Fibroblast of lung (primary cell): ENCODE data around the gene CCN5. TPM values are rescaled to one million over a fixed set of nuclear protein-coding genes. Genes with fewer than 3 reads are reported as not detected.

ENCODE experiments used
- DNase-seq, 2 donors: peaks; one replicate each; pipeline versions ENCODE4 v3.0.0 to v3.0.0-alpha.2; 2010; ENCODE audit warnings: low read depth in 2 of 2
- H2AFZ ChIP-seq: 2 replicates; pipeline ENCODE4 v1.5.1; 2012; ENCODE audit warnings: low read length, control low read depth, inconsistent platforms
- H3K27ac ChIP-seq: 2 replicates; pipeline ENCODE4 v1.5.1; 2011; ENCODE audit warnings: low read length, control low read depth; ENCODE audit not compliant: insufficient read depth
- H3K27me3 ChIP-seq: 2 replicates; pipeline ENCODE4 v1.5.1; 2011; ENCODE audit warnings: mild to moderate bottlenecking, low read length; ENCODE audit not compliant: control insufficient read depth, insufficient read depth
- H3K36me3 ChIP-seq: 2 replicates; pipeline ENCODE4 v1.5.1; 2011; ENCODE audit warnings: low read length; ENCODE audit not compliant: control insufficient read depth, insufficient read depth
- H3K4me1 ChIP-seq: 2 replicates; pipeline ENCODE4 v1.5.1; 2011; ENCODE audit warnings: low read length; ENCODE audit not compliant: control insufficient read depth, insufficient read depth; ENCODE audit errors: extremely low read depth
- H3K4me2 ChIP-seq: 2 replicates; pipeline ENCODE4 v1.5.1; 2011; ENCODE audit warnings: low read length, control low read depth; ENCODE audit not compliant: insufficient read depth; ENCODE audit errors: extremely low read depth
- H3K4me3 ChIP-seq, 4 experiments: fragments of 200-600 bp in 1 of 4; sonication (generic) in 1 of 4; replicated peaks in 1 of 4; 2 replicates each; pipeline ENCODE4 v1.5.1; 2011 to 2016; ENCODE audit warnings: low read length in 4 of 4, low read depth in 3 of 4, mild to moderate bottlenecking in 3 of 4, control low read depth in 2 of 4, inconsistent platforms in 1 of 4, mixed read lengths in 1 of 4; ENCODE audit not compliant: insufficient read depth in 1 of 4; ENCODE audit errors: control extremely low read depth in 1 of 4
- H3K79me2 ChIP-seq: 2 replicates; pipeline ENCODE4 v1.5.1; 2012; ENCODE audit warnings: mild to moderate bottlenecking, low read length, inconsistent platforms; ENCODE audit not compliant: control insufficient read depth, insufficient read depth
- H3K9ac ChIP-seq: 2 replicates; pipeline ENCODE4 v1.5.1; 2011; ENCODE audit warnings: mild to moderate bottlenecking, low read length, control low read depth; ENCODE audit not compliant: insufficient read depth
- H3K9me3 ChIP-seq: 2 replicates; pipeline ENCODE4 v1.5.1; 2012; ENCODE audit warnings: low read depth, low read length; ENCODE audit not compliant: control insufficient read depth, insufficient read depth
- H4K20me1 ChIP-seq: 2 replicates; pipeline ENCODE4 v1.5.1; 2011; ENCODE audit warnings: low read length; ENCODE audit not compliant: control insufficient read depth, insufficient read depth; ENCODE audit errors: extremely low read depth
- CTCF ChIP-seq, 2 donors: IDR thresholded peaks in 1 of 2; conservative IDR thresholded peaks in 1 of 2; 1 replicate in 1 of 2; 2 replicates in 1 of 2; pipeline ENCODE4 v1.5.1; 2011 to 2012; ENCODE audit warnings: low read length in 2 of 2, control low read depth in 1 of 2, inconsistent platforms in 1 of 2, low read depth in 1 of 2, mild to moderate bottlenecking in 1 of 2
- EZH2 ChIP-seq: IDR thresholded peaks from 2 replicates; pipeline ENCODE4 v1.5.1; 2012; ENCODE audit warnings: low read length, control low read depth, mild to moderate bottlenecking; ENCODE audit errors: missing control alignments
- polyA plus RNA-seq, 2 donors: library from polyadenylated mRNA; depleted of rRNA in 1 of 2; stranded (reverse) in 1 of 2; unstranded in 1 of 2; fragments of >200 nt; gene quantifications; 2 replicates each; pipeline ENCODE4 v1.2.1, GENCODE V29; 2011 to 2012; ENCODE audit warnings: missing spikeins in 1 of 2
- total RNA-seq: library from RNA; depleted of rRNA; stranded (reverse); fragments of >200 nt; gene quantifications from 2 replicates; pipeline ENCODE4 v1.2.1, GENCODE V29; 2014

The CCN5 gene
- total and polyA plus RNA-seq, 2 donors (not counting 1 experiment from before 2014, with no cell fraction given) = 31.4 to 122 TPM

- no peak overlapping the region for H3K4me3 ChIP-seq
- H3K9me3 ChIP-seq = no peaks in the 10 kb centered on the region
- no peaks in the 10 kb centered on the region for H3K79me2 ChIP-seq
- DNase-seq = no peak
- H3K27ac ChIP-seq = no peak overlapping the region
- no peaks in the 10 kb centered on the region for H3K36me3 ChIP-seq
- no peak overlapping the region for H2AFZ ChIP-seq
- TF ChIP-seq CTCF (conservative IDR thresholded peaks at IDR 0.05 in 1 of 2, IDR thresholded peaks at IDR 0.05 in 1 of 2; ENCODE audit: low read depth in 1 of 2, low read length in 2 of 2) (no peak), EZH2 (no peak)
- H3K9ac ChIP-seq = no peak overlapping the region
- H3K27me3 ChIP-seq = peaks cover 3% of the 10 kb centered on the region
- no peak overlapping the region for H3K4me2 ChIP-seq
- H4K20me1 ChIP-seq = no peaks in the 10 kb centered on the region
- no peaks in the 10 kb centered on the region for H3K4me1 ChIP-seq
Measured at GRCh38 chr20:44756956-44757355, 41.8 kb downstream of the CCN5 start.

GRCh38 chr20:44758247-44759101 is 43.3 kb downstream of the CCN5 start:
- Histone ChIP-seq H3K4me3 (no peak overlapping the region), H3K27me3 (peaks cover 5% of the 10 kb centered on the region), H3K4me2 (no peak overlapping the region), H3K9ac (no peak overlapping the region), H3K4me1 (no peaks in the 10 kb centered on the region), H3K9me3 (no peaks in the 10 kb centered on the region), H3K79me2 (no peaks in the 10 kb centered on the region), H3K36me3 (no peaks in the 10 kb centered on the region), H4K20me1 (no peaks in the 10 kb centered on the region), H3K27ac (no peak overlapping the region), H2AFZ (no peak overlapping the region)
- no peak for DNase-seq
- no peak for TF ChIP-seq CTCF (conservative IDR thresholded peaks at IDR 0.05 in 1 of 2, IDR thresholded peaks at IDR 0.05 in 1 of 2; ENCODE audit: low read depth in 1 of 2, low read length in 2 of 2)

GRCh38 chr20:44759595-44759994 is 44.4 kb downstream of the CCN5 start:
- no peaks in the 10 kb centered on the region for H4K20me1 ChIP-seq
- no peak overlapping the region for H3K4me3 ChIP-seq
- peaks cover 5% of the 10 kb centered on the region for H3K27me3 ChIP-seq
- no peaks in the 10 kb centered on the region for H3K4me1 ChIP-seq
- H3K9ac ChIP-seq = no peak overlapping the region
- no peaks in the 10 kb centered on the region for H3K9me3 ChIP-seq
- H3K36me3 ChIP-seq = no peaks in the 10 kb centered on the region
- no peak overlapping the region for H3K4me2 ChIP-seq
- H2AFZ ChIP-seq = no peak overlapping the region
- H3K27ac ChIP-seq = no peak overlapping the region
- no peaks in the 10 kb centered on the region for H3K79me2 ChIP-seq
- no peak for TF ChIP-seq EZH2
- DNase-seq = no peak
